Skeletal muscle cell (primary cell): ENCODE data around the gene KCNMA1.
A peak's percentile ranks its signal among the peaks of the same experiment; 100 is the strongest.

Experiments
- DNase-seq: peaks from one replicate; pipeline ENCODE4 v3.0.0-alpha.2; 2010; ENCODE audit warnings: low read depth
- H3K4me3 ChIP-seq: 2 replicates; pipeline ENCODE4 v1.5.1; 2011; ENCODE audit warnings: low read depth, mild to moderate bottlenecking, control low read depth, low read length, moderate library complexity

Gene KCNMA1

DNA sequence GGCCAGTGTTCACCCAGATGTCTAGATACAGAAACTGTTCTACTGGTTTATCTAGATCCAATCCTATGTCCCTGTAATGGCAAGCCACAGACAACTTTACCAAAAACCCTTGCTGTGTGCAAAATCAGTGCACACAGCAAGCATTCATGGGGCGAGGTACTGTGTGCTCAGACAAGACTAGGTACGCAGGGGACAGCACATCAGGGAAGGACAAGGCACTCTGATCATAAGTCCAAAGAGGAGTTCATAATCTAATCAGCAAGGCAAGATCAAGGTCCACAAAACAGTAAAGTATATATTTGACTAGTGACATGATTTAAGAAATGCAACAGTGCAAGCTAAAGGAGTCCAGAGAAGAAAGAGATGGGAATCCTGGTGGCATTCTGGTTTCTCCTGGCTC, 25.9 kb downstream of the KCNMA1 start:
- DNase-seq = no peak
- no peak overlapping the region for H3K4me3 ChIP-seq

DNA sequence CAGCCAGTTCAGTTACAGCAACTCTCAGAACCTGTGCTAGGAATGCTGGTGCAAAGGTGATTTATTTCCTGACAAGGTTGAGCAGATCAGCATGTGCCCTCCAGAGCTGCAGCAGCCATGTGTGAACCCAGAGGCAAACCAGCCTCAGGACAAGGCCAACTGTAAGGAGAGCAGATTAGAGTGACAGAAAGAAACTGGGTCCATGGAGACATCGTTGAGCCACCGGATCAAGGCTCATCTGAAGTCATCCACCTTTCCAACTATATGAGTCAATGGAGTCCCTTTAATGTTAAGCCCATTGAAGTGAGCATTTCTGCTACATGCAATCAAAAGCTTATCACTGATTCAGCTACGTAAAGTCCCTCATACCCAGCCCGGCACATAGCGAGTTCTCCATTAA, 26.4 kb downstream of the KCNMA1 start:
- DNase-seq = no peak
- no peak overlapping the region for H3K4me3 ChIP-seq

DNA sequence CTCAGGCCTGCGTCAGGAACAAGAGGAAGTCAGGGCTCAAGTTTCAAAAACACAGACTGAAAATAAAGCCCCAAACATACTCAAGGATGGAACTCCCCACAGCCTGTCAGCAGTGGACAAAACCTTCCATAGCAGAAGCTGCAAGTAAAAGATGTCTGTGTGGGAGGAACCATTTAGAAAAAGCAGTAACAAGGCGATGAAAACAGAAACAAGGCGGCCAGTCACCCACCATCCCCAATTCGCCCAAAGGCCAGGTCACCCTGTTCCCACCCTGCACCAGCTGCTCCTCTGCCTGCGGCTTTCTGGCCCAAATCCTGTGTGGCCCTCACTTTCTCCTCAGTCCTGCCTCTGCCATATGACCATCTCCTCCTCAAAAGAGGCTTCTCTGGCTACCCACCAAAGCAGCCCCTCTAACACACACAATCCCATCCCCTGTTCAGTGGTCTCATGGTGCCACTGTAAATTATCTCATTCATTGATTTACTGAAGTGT, 27.8 kb downstream of the KCNMA1 start:
- no peak overlapping the region for H3K4me3 ChIP-seq
- DNase-seq = peak; percentile 47

DNA sequence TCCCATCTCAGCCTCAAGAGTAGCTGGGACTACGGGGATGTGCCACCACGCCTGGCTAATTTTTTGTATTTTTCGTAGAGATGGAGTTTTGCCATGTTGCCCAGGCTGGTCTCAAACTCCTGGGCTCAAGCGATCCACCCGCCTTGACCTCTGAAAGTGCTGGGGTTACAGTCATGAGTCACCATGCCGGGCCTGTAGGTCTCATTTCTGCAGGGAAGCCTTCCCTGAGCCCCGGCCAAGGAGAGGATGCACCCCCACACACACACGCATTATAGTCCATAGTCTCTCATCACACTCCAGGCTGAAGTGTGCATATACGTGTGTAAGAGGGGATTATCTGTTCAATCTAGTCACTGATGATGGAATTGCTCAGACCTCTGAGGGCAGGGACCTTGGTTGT, 29.3 kb downstream of the KCNMA1 start:
- H3K4me3 ChIP-seq = no peak overlapping the region
- DNase-seq = no peak

DNA sequence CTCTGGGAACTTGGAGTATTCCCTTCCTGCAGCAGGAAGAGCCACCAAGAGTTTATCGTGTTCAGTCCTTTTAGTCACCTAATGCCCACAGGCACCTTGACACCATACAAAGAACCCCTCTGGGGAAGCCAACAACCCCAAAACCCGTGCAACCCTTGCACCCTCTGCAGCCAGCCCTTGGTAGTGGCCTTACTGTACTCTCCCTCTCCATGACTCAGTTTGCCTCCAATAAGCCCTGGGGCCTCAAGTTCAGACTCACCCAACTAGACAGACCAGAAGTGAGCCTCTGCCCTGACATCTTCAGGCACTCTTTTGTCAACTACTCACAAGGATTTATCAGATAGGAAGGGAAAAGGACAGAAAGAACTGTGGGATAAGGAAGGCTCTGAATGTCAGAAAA, 30.9 kb downstream of the KCNMA1 start:
- no peak overlapping the region for H3K4me3 ChIP-seq
- DNase-seq = no peak

DNA sequence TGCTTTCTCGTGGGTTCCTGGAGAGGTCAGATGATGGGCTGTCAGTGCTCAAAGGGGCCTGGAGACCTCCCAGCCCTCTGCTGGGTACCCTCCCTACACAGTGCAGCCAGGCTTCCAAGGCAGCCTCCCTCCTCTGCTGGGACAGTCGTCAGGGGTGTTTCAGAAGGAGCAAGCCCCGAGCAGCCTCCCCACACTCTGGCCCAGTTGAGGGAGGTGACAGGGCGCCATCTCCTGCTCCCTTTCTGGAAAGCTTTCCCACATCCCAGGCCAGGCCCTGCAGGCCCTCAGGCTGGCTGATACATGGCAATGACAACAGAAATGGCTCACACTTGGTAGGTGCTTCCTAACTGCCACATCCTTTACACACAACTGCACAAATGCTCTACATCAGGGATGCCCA, 32.1 kb downstream of the KCNMA1 start:
- H3K4me3 ChIP-seq = no peak overlapping the region
- DNase-seq = no peak

DNA sequence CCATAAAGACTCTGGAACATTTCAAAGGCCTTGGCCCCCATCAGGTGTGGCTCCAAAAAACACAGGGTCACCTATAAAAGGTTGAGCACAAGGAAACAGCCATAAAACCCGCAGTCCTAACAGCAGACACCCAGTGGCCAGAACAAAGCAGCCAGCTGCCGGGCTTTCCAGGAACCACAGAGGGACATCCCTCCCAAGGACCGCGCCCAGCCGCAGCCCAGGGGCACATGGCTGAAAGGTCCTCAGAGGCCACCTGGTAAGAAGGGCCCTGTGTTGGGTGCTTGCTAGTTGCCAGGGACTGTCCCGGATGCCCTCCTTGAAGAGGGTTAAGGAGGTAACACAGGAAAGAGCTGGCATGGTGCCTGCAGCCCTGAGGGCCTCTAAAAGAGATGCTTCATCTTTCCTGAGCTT, 32.7 kb downstream of the KCNMA1 start:
- no peak overlapping the region for H3K4me3 ChIP-seq
- no peak for DNase-seq

DNA sequence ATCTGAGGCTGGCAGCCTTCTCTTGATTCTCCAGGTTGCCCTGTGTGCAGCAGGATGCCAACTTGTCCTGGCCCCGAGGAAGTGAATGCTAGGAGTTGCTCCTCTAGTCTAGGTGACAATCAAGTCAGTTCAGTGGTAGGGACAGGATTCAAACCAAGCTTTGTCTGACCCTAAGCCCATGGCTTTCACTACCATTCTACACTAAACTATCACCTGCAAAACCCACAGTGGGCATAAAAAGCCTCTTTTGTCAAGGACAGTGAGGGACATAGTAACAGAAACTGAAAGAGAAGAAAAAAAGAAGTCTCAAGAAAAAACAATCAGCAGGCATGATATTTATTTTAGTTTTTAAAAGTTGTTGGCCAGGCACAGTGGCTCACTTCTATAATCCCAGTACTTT, 33.5 kb downstream of the KCNMA1 start:
- H3K4me3 ChIP-seq = no peak overlapping the region
- DNase-seq = no peak

DNA sequence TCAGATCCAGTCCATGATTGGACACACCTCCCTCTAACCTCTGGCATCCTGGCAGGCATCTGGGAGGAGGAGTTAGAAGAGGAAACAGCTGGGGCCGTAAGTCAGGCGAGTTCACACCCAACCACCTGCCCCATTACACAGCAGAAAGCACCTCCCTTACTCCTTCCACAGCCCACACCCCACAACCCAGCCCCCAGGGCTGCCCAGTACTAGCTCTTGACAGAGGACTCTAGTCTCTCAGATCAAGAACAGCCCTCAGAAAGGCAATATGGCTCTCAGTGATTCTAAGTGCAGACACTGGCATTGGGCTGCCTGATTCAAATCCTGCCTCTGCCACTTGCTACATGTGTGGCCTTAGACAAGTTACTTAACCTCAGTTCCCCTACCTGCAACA, 34.1 kb downstream of the KCNMA1 start:
- no peak overlapping the region for H3K4me3 ChIP-seq
- no peak for DNase-seq

DNA sequence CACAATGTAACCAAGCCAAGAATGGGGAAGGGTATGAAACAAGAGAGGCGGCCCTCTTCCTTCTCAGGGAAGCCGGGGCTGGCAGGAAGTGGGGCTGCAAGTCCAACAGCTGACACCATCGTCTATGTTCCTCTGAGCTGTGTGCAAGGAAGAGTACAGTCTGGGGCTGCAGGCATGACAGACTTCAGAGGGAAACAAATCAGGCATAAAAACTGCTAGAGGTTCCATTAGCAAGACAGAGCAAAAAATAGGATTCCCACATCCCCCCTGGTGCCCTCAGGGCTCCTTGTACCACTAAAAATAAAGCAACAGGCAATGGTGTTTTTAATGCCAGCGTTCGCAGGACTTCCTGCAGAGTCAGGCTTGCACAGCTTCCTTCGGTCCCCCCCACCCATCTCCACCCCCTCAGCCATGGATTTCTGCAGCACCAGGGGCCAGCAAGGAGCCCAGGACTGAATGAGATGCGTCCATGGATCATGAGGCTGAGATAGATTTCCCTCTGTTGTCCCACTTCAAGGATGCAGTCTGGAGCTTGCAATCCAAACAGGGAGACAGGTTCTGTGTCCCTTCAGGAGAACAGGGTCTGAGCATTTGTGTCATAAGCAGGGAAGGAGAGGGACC, 34.6 kb downstream of the KCNMA1 start:
- DNase-seq = no peak
- H3K4me3 ChIP-seq = no peak overlapping the region

DNA sequence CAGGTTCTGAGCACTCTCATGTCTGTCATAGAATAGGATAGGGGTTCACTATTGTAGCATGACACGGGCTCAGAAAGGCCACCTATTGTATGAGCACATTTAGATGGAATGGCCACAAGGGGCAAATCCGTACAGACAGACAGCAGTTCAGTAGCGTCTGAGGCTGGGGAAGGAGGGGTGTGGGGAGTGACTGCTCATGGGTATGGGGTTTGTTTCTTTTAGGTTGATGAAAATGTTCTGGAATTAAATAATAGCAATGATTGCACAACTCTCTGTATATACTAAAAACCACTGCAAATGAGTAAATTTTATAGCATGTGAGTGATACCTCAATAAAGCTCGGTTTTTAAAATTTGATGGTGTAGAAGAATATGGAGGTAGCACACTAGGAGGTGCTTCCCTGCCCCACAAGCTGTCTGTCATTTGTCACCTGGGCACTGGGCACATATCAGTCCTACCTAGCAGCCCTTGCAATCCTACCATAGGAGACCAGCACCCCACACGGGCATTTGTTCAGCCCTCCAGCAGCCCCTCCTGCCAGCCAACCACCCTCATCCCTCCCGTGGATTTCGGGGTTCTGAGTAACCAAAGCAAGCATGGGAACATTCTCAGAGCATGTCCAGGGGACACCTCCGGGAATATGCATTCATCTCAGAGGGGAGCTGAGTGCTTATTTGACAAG, 35.2 kb downstream of the KCNMA1 start:
- DNase-seq = no peak
- no peak overlapping the region for H3K4me3 ChIP-seq

DNA sequence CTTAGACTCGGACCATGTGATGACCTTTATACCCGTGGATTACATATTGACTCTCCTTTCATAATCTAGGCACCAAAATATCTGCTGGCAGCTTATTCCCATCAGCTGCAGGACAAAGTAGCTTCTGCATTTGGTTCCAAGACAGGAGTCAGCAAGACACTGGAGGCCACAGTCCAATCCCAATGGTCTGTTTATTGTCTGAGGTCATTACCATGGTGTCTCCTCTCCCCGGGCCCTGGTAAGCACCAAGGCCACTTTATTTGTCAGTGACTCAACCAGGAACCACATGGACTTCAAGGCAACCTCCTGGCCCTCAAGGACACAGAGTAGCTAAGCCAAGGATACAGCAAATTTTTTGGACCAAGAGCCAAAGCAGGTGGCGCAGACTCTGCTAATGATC, 36.1 kb downstream of the KCNMA1 start:
- DNase-seq = no peak
- no peak overlapping the region for H3K4me3 ChIP-seq

DNA sequence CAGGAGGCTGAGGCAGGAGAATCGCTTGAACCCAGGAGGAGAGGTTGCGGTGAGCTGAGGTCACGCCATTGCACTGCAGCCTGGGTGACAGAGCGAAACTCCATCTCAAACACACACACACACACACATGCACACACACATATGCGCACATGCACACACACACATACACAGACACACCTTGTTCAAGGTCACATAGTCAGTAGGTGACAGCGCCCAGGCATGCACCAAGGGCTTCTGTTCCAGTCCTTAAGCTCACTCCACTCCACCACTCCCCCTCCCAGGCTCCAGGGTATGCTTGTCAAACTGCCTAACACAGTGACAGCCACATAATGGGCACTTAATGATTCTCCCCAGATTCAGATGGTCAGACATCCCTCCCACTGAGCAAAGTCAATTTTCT, 37.0 kb downstream of the KCNMA1 start:
- H3K4me3 ChIP-seq = no peak overlapping the region
- DNase-seq = no peak

DNA sequence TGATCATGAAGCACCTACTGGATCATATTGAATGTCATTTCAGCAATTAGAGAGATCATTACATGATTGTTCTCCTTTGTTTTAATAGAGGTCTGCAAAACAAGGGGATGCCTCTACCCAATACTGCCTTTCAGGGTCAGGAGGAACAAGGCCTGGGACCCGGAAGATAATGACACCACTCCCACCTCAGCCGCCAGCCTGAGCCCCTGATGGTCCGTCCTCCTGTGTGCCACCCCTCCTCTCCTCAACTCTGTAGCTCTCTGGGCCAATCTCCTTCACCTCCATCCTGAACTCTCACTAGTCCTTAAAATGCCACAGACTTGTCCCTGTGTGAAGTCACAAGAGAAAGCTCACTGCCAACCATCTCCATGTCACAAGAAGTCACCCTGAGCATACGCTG, 38.0 kb downstream of the KCNMA1 start:
- no peak overlapping the region for H3K4me3 ChIP-seq
- no peak for DNase-seq

DNA sequence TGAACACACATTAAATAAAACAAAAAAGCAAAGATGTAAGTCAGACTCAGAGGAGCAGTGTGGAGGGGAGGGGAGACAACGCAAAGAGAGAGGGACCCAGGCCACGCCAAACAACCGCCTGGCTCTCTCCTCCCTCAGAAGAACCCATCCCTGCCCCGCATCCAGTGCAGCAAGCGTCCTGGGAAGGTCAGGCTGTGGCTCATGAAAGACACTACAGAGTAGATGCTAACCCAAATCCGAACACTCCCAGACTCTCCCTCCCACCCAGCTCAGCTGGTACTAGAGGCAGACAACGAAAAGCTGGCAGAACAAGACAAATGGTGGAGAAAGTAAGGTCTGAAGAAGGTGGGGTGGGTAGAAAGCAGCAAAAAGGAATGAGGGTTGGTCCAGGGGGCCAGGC, 39.0 kb downstream of the KCNMA1 start:
- no peak overlapping the region for H3K4me3 ChIP-seq
- no peak for DNase-seq

DNA sequence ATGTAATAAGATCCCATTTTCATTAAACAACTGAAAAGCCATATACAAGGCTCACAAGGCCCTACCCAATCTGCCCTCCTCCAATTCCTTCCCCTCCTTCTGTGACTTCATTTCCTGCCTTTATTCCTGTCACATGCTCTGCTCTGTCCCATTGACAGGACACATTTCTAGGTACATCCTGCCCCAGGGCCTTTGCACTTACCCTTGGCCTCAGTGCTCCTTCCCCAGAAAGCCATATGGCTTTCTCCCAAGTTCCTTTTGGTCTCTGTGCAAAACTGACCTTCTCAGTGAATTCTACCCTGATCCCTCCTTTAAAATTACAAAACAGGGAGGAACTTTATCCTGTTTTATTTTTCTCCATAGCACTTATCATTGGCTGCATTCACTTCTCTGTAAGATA, 40.0 kb downstream of the KCNMA1 start:
- H3K4me3 ChIP-seq = no peak overlapping the region
- no peak for DNase-seq

DNA sequence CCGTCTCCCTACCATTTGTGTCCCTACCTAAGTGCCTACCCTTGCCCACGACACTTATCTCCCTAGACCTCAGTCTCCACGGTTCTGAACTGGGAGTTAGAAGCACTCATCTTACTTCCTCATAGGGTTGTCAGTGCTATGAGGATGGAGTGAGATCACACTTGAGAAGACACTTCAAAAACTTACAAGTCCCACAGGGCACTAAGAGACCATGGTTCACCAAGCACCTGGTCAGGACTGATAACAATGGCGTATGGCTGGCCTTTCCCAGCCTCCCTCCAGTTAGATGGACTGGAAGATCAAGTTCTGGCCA, 43.2 kb downstream of the KCNMA1 start:
- no peak overlapping the region for H3K4me3 ChIP-seq
- no peak for DNase-seq

DNA sequence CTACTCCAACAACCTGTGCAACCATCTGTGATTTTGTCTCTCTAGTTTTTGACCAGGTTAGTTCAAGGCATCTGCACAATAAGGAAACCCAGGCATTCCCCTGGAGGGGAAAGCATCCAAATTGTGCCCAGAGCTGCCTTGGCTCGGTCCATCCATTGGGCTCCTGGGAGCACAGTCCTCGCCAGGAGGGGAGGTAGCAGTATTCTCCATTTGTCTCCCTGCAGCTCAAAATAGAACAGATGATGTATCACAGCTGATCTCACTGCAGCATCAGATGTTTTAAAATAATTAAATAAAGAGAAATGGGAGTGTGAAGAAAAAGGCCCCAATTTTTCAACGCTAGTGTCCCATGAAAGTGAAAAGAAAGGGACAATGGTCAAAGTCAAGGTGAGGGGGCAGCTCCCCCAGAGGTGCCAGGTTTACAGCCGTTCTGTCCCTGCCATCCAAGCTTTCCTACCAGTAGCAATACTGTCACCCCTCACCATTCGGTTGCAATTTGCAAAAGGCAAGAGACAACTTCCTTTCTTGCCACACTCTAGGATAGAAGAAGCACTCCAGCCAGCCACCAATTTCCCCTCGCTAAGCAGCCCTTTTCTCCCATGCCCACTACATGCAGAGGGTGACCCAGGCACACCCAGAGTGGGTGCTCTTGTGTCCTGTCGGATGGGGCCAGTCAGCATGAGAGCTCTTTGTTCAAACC, 43.7 kb downstream of the KCNMA1 start:
- DNase-seq = no peak
- no peak overlapping the region for H3K4me3 ChIP-seq

DNA sequence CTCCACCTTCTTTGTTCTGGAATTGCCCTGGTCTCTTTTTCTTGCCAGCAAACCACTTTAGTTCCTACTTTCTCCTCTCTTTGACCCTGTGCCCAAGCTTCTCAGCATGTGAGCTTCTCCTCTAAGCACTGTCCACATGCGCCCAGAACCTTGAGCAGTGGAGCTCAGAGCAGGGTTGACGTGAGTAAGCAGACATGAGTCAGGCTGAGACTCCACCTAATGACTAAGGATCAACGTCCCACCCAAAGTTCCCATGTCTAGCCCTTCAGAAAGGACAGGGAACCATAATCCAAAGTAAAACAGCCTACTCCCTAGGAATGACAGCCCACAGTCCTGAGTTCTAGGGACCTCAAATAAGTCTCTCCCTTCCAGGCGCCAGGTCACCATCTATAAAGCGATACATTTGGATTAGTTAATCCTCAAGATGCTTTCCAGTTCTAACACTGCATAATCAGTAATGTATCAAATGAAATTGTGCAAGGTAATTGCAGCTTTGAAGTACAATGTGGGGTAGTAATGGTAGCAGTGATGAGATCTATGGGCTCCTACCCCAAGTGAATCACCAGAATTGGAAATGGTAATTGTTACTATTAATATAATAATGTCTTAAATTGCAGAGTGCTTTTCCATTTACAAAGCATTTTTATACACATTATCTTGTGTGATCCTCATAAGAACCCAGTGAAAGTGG, 44.5 kb downstream of the KCNMA1 start:
- peak; percentile 91 for DNase-seq
- no peak overlapping the region for H3K4me3 ChIP-seq

DNA sequence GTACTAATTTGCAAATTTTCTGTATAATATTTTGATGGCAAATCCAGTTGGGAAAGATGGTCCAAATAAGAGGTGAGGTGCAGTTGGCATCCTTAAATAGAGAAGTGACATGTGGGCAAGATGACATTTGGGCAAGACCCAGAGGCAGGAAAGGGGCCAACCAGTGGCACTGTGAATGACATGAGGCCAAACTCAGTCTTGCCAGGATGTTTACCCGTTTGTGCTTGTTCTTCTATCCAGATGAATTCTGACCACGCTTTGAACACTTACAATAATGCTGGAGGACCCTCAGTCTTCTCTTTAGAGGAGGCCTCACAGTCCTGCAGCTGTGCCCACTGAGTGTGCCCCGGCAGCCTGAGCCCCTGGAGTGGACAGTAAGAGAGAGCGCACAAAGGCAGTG, 45.1 kb downstream of the KCNMA1 start:
- H3K4me3 ChIP-seq = no peak overlapping the region
- DNase-seq = no peak
